ENCODE results near the gene TGFBR1.

- TF ChIP-seq REST (IDR thresholded peaks at IDR 0.05; ENCODE audit: low read depth) (no peak), ZBTB7A (IDR thresholded peaks at IDR 0.05; ENCODE audit: low read depth) (no peak), FOXM1 (IDR thresholded peaks at IDR 0.05; ENCODE audit: borderline replicate concordance, low read depth) (no peak), RAD21 (IDR thresholded peaks at IDR 0.05; ENCODE audit: low read depth) (no peak), EP300 (IDR thresholded peaks at IDR 0.05; ENCODE audit: borderline replicate concordance) (no peak), USF1 (IDR thresholded peaks at IDR 0.05) (no peak), CREB1 (IDR thresholded peaks at IDR 0.05; ENCODE audit: low read depth) (no peak), CEBPB (IDR thresholded peaks at IDR 0.05) (no peak)
Measured at GRCh38 chr9:99101812-99102211, 3.1 kb upstream of the TGFBR1 start.
